Esophagus muscularis mucosa (tissue), 4 donors: ENCODE data around the gene TM9SF2.

Source experiments
- CTCF ChIP-seq, 3 experiments: fragments of 200-600 bp in 2 of 3; fragments of 450-650 bp in 1 of 3; sonication (generic) in 2 of 3; IDR thresholded peaks; one replicate each; pipeline ENCODE4 v1.5.1; 2017 to 2019; ENCODE audit warnings: antibody characterized with exemption in 3 of 3, mild to moderate bottlenecking in 2 of 3, moderate library complexity in 1 of 3
- EP300 ChIP-seq: sonication (generic); formaldehyde crosslinking; IDR thresholded peaks from one replicate; pipeline ENCODE4 v1.6.1; 2017; ENCODE audit warnings: antibody characterized with exemption
- POLR2A ChIP-seq: fragments of 450-650 bp; IDR thresholded peaks from one replicate; pipeline ENCODE4 v1.6.1; 2017; ENCODE audit warnings: antibody characterized with exemption, moderate library complexity, mild to moderate bottlenecking, low read depth
- POLR2AphosphoS5 ChIP-seq, 2 donors: sonication (generic); formaldehyde crosslinking; IDR thresholded peaks; one replicate each; pipeline ENCODE4 v1.6.1; 2017; ENCODE audit warnings: antibody characterized with exemption in 2 of 2

DNA sequence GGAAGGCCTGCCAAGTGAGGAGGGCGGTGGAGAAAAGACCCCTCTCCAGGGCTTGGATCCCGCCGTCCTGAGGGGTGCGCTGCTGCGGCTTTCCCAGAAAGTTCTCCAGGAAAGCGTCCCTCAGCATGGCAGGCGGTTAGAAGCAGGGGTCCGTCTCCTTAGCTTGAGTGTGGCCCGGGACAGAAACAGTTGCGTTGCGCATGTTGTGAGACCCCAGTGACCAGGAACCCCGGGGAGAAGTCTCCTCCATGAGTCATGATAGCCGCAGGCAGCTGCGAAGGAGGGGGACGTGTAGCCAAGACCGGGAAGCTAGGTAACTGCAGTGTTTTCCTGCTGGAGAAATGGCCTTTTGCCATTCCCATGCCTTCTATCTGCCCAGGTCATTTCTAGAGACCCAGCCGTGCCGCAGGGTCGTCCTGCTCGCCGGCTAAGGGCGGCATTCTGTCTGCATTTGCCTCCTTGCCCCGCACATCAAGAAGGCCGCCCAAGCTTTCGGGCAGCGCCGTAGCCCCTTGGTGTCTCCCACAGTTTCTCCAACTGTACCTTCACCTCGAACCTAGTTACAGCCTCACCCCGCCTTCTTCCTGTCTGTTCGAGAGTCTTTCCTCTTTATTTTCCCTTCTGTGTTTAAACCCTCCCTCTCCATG is 64.3 kb downstream of the TM9SF2 start:
- TF ChIP-seq POLR2A (no peak), CTCF (IDR thresholded peaks at IDR 0.05) (no peak), EP300 (no peak), POLR2AphosphoS5 (IDR thresholded peaks at IDR 0.05) (no peak)
